NCI-H1092 treated with DMSO at 0.1 percent for 48 hours (cell line): ENCODE data around the gene PARD3B.

Experiments
- DNase-seq: peaks from one replicate; lab custom pipeline; 2025; lab: John Stamatoyannopoulos, UW

The PARD3B gene, protein sequence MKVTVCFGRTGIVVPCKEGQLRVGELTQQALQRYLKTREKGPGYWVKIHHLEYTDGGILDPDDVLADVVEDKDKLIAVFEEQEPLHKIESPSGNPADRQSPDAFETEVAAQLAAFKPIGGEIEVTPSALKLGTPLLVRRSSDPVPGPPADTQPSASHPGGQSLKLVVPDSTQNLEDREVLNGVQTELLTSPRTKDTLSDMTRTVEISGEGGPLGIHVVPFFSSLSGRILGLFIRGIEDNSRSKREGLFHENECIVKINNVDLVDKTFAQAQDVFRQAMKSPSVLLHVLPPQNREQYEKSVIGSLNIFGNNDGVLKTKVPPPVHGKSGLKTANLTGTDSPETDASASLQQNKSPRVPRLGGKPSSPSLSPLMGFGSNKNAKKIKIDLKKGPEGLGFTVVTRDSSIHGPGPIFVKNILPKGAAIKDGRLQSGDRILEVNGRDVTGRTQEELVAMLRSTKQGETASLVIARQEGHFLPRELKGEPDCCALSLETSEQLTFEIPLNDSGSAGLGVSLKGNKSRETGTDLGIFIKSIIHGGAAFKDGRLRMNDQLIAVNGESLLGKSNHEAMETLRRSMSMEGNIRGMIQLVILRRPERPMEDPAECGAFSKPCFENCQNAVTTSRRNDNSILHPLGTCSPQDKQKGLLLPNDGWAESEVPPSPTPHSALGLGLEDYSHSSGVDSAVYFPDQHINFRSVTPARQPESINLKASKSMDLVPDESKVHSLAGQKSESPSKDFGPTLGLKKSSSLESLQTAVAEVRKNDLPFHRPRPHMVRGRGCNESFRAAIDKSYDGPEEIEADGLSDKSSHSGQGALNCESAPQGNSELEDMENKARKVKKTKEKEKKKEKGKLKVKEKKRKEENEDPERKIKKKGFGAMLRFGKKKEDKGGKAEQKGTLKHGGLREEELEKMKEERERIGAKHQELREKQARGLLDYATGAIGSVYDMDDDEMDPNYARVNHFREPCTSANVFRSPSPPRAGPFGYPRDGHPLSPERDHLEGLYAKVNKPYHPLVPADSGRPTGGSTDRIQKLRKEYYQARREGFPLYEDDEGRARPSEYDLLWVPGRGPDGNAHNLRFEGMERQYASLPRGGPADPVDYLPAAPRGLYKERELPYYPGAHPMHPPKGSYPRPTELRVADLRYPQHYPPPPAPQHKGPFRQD (N-terminal part only)

DNA sequence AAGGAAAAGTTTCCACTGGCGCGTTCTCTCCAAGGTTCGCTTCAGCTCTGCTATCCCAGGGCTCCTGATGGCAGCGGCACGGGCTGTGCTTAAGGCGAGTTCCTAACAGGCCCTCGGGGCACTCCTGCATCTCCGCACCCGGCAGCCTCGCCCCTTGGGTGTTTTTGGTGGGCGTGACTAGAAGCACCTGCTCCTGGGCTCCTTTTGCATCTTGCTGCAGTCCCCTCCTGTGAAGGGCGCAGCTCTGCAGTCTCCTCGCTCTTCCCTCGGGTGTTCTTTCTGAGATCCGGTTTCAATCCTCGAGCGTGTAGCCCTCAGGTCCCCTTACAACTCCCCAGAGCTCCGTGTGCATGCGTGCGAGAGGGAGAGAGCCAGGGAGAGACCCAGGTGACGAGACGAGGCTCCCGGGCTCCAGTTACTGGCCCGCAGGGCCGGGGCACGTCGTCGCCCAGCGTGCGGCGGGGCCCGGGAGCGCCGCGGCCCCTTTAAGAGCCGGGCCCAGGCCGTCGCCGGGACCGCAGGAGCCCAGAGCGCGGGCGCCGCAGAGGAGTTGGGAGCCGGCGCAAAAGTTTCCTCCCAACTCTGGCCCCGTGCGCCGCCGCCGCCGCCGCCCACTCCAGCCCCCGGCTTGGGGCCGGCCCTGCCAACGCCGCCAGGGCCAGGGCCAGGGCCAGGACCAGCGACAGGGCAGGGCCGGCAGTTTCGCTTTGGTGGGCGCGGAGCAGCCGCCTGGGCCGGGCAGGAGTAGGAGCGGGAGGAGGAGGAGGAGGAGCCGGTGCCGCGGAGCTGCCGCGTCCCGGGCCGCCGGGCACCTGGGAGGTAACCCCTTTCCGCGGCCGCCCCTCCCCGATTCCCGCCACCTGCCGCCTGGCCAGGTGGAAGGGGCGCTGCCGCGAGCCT, at the start of gene PARD3B:
PARD3B (plus strand) TSS at position 515 of the 900 bp plus-strand sequence. CDS start 525 bp downstream, outside the sequence.
- DNase-seq, result peak; percentile 53

DNA sequence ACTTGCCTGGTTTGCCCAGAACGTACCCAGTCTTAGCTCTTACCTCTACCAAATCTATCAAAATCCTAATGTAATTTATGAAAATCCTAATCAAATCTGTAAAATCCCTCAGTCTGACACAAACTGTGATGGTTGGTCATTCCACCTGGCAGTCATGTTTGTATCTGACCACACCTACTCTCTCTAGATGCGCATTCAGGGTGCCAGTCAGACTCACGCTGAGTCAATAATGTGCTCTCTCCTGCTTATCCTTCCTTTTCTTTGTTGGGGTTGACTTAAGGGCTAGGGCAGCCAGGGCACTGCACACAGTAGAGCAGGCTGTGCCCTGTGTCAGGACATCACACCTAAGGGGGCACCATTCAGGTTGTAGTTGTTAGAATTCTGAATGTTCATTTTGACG, 48.5 kb upstream of the PARD3B start:
- no peak for DNase-seq

DNA sequence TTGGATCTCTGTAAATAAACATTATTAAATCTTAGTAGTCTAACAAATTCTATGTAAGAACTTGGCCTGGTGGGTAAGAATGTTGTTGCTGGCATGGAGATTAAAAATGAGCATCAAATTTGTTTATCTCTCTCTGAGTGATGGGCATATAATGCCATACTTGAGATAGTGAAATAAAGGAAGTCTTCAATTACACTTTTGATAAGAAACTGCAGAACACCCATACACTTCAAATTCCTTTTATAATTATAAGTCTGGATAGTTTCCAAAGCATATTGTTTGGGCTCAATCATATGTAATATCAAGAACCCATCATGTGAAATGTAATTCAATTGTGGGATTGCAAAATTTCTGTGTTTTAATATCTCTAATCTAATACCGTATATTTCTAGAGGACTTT, 47.4 kb upstream of the PARD3B start:
- DNase-seq, result no peak

DNA sequence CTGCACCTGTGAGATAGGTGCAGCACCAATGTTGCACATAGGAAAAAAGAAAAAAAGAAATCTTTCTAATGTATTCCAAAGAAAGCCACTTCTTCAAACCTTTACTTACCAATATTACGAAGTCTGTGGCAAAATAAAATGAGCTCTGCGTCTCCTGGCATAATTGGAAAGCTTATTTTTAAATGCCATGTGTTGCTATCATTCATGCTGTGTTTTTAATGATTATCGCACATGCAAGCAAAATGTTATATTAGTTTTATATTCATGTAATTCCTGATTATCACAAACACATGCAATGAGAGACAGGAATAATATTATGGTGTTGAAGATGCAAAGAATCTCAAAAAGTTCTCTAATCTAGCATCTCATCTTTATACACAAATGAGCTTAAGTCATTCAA, 47.0 kb upstream of the PARD3B start:
- no peak for DNase-seq

DNA sequence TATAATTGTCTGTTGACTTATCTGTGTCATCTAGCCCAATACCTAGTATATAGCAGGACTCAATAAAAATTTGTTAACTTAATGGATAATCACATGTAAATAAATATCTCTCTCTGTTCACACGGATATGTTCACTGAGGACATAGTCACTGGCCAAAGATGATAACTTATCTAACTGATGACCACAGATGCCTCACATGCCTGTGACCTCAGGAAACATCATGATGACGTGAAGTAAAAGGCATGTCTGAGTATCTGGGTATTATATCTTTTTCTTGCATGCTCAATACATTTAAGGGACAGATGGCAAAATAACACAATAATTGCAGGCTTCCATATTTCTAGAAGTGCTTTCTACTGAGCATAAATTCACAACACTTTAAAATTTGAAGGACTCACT, 41.4 kb upstream of the PARD3B start:
- no peak for DNase-seq

DNA sequence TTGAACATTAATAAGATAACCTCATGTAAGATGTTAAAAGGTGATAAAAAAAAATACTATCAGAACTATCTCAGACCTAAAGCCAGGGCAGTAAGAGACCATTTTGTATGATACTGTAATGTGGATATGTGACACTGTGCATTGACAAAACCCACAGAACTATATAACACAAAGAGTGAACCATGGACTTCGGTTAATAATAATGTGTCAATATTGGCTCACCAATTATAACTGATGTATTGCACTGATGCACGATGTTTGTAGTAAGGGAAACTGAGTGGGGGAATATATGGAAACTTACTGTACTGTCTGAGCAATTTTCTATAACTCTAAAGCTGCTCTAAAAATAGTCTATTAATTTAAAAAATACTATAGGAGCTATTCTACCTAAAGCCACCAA, 40.7 kb upstream of the PARD3B start:
- no peak for DNase-seq

DNA sequence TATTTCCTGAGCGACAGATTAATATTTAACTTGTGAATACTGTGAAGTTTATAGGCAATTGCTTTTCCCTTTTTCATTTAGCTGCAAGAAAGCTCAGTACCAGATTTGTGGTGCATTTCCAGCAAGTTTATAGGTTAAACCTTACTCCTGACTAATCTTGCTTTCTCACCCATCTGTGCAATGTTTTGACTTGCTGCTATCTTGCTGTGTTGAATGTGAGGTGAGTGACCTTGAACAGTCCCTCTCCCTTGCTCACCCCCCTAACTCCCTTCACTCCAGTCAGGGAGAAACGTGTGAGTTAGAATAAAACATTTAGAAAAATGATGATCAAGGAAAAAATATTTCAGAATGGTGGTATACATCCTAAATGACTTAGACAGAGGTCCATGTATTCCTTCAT, 39.8 kb upstream of the PARD3B start:
- no peak for DNase-seq

DNA sequence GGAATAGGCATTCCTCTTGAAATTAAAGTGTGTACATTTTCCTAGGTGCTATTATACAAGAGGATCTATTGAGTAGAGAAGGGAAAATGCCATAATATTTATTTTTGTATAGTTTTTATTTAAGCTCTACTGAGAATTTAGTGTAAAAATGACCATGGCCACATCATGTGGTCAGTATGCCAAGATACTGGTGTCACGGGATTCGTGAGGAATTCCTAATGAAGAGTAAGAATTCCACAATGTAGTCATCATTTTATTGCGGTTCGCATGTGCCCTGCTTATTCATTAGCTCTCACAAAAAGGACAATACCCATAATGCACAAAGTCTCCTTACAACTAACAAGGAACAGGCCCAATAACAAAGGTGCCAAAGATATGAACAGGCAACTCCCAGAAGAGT, 39.3 kb upstream of the PARD3B start:
- no peak for DNase-seq

DNA sequence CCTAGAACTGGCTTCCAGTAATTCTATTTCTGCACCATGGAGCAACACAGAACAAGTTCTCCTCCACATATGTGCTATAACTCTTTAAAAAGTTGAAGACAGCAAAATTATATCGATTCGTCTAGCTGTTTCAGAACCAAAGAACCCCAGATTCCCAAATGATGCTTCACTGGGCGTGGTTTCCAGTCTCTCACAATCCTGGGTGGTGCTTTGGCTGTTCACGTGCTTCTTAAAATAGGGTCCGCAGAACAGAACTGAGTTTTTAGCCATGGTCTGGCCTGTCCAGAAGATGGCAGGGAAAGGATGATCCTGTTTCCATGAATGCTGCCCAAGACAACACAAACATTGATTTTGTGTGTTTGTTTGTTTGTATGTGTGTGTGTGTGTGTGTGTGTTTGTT, 37.6 kb upstream of the PARD3B start:
- DNase-seq, result no peak

DNA sequence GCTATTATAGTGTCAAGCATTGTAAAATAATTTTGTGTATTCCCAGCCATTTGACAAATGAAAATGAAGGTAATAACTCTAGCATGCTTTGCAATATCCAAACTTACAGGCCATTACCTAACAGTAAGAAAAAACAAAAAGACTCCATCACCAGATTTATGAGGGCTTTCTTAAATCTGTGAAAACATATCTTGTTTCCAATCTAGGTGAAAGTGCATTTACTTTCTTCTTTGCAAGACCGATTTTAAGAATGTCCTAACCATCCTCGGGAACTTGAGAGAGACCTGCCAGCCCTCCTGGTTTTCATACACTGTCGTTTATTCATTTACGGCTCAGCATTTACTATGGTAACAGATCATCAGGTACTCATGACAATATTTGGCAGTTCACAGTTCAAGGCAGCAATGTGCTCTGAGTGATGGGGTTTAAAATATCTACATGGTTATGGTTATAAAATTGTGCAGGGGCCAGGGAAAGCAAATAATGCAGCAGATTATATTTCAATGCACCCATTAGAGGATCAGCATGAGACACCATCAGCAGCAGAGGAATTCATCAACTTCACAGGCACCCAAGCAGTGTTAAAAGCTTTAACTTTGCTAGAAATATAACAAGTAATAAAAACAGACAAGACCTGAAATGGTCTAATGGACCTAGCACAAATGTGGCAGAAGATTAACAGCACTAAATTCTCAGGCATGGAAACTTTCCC, 34.4 kb upstream of the PARD3B start:
- DNase-seq, result no peak

DNA sequence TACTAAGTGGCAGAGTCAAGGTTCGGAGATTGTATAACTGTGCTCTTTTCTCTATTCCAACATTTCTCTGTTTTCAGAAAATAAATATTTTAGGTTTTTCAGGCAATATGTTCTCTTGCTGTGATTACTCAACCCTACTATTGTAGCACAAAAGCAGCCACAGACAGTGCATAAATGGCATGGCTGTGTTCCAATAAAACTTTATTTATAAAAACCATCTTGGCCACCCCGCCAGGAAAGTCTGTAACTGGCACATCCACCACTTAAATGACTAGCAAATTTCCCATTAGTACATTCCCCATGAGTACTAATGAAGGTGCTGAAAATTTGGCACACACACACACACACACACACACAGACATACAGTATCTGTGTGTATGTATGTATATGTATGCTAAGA, 30.8 kb upstream of the PARD3B start:
- no peak for DNase-seq

DNA sequence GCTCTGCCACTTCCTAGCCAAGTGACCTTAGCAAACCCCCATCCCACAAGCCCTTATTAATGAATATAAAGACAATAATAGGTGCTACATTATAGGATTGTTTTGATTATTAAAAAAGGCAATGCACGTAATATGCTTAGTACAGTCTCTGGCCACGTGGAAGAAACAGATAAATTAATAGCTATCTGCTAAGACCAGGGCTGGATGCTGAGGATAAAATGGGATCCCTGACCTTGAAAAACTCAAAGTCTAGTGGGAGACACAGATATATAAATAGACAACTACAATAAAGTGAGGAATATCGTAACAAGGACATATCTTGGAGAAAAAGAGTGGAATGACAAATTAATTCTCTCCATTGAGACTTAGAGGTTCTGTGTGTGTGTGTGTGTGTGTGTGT, 29.9 kb upstream of the PARD3B start:
- no peak for DNase-seq

DNA sequence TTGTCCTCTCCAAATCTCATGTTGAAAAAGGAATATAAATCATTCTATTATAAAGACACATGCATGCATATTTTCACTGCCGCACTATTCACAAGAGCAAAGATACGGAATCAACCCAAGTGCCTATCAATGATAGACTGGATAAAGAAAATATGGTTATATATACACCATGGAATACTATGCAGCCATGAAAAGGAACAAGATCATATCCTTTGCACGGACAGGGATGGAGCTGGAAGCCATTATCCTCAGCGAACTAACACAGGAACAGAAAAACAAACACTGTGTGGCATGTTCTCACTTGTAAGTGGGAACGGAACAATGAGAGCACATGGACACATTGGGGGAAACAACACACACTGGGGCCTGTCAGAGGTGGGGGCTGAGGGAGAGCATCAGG, 28.1 kb upstream of the PARD3B start:
- DNase-seq, result no peak

DNA sequence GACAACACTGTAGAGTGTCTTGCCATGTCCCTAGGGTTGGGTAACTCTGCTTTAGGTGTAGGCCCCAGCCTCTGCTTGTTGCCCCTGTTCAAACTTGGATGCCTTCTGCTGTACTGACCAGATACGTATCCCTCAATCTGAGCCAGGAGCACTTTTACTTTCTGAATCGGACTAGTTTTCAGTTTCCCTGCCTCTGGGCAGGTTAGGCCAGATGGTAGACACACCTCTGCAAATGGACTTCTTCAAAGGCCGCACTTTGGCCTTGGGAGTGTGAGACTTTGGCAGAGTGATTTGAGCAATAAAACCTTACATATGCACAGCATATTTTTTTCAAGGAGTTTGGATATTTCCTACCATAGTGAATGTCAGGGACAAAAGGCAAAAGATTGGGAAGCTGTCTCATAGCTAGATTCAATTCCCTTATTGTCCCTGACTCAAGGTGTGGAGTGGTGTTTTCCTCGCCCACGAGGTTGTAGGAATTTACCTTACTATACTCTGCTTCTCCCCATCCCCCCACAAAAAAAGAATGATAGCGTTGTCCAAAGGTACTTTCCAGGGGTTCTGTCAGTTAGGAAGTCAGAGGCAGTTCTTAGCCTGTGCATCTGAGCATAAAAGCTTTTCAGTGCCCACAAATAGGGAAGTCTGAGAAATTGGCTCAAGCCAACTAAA, 15.3 kb upstream of the PARD3B start:
- DNase-seq, result no peak

DNA sequence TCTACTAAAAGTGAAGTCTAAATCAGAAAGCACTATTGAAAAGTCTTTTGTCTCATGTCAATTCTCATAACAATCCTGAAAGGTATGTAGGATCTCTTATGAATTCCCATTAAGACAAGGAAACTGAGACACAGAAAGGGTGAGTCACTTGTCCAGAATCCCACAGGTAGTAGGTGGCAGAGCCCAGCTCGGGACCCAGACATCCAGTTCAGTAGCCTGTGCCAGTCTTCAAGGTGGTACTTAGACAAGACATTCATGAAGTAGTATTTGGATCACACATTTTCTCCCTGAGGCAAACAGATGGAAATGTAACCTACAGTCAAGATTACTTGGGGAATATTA, 14.8 kb upstream of the PARD3B start:
- DNase-seq, result no peak

DNA sequence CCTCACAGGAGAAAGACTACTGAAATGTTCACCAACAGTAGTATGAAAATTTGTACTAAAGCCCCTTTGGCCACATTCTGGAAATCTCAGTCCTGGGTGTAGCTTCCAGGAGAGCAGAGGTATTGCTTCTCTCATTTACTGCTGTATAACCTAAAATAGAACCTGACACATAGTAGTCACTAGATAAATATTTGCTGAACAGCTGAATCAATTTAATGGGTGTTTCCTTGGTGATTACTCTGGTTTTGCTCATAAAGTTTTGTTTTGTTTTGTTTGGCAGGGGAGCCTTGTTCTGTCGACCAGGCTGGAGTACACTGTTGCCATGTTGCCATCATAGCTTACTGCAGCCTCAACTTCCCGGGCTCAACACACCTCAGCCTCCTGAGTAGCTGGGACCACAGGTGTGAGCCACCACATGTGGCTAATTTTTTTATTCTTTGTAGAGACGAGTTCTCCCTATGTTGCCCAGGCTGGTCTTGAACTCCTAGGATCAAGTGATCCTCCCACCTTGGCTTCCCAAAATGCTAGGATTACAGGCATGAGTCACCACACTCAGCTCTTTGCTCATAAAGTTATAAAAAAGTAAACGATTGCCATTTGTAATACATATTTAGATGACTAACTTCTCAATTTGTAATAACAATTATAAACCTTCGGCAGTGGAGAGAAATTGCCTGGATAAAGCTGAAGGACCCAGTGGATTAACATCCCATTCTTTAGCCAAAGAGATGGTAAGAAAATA, 11.5 kb upstream of the PARD3B start:
- no peak for DNase-seq

DNA sequence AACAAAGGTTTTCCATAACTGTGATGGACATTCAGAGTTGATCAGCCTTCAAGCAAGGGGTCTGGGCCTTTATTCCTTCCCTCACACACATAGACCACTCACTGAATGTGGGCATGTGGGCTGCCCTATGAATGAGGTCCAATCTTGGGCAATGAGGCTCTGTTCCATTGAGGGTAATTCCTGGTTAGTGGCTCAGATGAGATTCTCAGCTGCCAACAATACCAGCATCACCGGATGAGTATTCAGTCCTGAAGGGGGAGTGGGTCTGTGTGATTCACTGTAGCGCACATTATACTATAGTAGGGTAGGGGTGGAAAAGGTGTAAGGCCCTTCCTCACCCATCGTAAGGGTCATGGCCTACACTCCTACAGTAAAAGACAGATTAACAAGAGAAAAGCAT, 9.9 kb upstream of the PARD3B start:
- no peak for DNase-seq

DNA sequence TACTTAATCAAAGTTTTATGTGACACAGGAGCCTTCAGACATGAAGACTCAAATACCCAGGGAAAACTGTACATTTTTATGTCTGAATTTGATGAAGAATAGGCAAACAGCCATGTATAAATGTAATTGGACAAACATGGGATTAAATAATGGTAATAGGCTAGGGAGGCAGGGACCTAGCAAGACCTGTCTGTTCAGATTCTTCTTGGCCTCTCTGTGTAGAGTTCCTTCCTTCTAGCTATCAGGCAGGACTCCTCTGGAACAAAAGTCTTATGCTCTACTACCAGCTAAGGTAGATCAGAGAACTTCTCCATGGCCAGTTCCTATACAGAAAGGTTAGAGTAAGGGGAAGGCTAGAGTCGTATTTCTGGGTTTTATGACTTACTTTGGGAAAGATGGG, 9.5 kb upstream of the PARD3B start:
- DNase-seq, result no peak

DNA sequence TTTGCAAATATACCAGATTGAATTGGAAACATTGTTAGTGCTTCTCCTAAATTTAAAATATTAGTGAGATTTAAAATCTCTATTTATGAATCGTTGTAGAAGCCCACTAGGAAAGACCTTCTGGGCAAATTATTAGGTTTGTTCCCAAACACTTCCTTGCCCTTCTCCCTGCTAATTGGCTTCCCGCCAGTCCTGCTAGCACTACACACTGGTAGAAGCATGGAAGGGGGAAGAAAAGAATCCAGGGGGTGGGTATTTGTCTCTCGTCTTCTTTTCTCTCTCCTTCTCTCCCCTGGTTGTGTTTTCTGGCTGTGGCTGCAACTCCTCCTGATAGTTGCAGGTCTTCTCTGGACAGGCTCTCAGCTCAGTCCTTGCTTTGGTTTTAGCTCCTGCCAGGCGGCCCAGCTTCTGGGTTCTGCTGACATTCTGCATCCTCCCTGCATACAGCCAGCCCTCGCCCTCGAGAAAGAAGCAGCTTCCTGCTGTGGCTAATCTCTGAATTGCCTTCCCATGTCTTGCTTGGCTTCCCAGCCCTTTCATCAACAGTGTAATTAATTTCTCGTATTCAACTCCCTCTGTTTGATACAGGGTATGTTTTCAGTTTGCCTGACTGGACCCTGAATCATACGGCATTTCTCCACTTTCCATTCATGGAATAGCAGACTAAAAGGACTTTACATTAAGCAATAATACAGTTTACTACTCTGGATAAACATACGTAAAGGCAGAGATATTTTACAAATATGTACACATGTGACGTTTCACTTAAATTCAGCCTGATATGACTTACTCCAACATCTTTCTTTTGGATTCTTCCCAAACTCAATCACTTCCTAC, 6.9 kb upstream of the PARD3B start:
- DNase-seq, result peak; percentile 4
